GM23338 (cell line): ENCODE results near the gene PHOX2B. TPM values are rescaled to one million over a fixed set of nuclear protein-coding genes. Genes with fewer than 3 reads are reported as not detected.

Experiments
- ATAC-seq: fragments of 200-7000 bp; cut with Tn5 transposase; 3 replicates; pipeline ENCODE4 v1.9.1; 2020
- DNase-seq: peaks from one replicate; pipeline ENCODE4 v3.0.0-alpha.2; 2015; ENCODE audit warnings: low spot score
- H2AFZ ChIP-seq: fragments of 200-600 bp; sonication (generic); 2 replicates; pipeline ENCODE4 v1.8.0; 2016; ENCODE audit warnings: antibody characterized with exemption, mild to moderate bottlenecking, moderate library complexity
- H3F3A ChIP-seq: fragments of 200-600 bp; sonication (generic); replicated peaks from 2 replicates; pipeline ENCODE4 v1.8.0; 2017; ENCODE audit warnings: antibody characterized with exemption, mixed run types, low read depth
- H3K27ac ChIP-seq: fragments of 200-600 bp; sonication (generic); 2 replicates; pipeline ENCODE4 v1.6.1; 2016; ENCODE audit warnings: low read depth
- H3K27me3 ChIP-seq: fragments of 200-600 bp; sonication (generic); 2 replicates; pipeline ENCODE4 v1.8.0; 2016; ENCODE audit warnings: mild to moderate bottlenecking, mixed run types, moderate library complexity; ENCODE audit not compliant: insufficient read depth
- H3K36me3 ChIP-seq: fragments of 200-600 bp; sonication (generic); 2 replicates; pipeline ENCODE4 v1.8.0; 2016; ENCODE audit warnings: mild to moderate bottlenecking; ENCODE audit not compliant: insufficient read depth
- H3K4me1 ChIP-seq: fragments of 200-600 bp; sonication (generic); 2 replicates; pipeline ENCODE4 v1.8.0; 2016; ENCODE audit warnings: mild to moderate bottlenecking, moderate library complexity; ENCODE audit not compliant: insufficient read depth
- H3K4me2 ChIP-seq: fragments of 200-600 bp; sonication (generic); 2 replicates; pipeline ENCODE4 v1.7.1; 2017; ENCODE audit warnings: mixed run types
- H3K4me3 ChIP-seq: fragments of 200-600 bp; sonication (generic); 2 replicates; pipeline ENCODE4 v1.6.1; 2016; ENCODE audit warnings: mixed run types
- H3K79me2 ChIP-seq: fragments of 200-600 bp; sonication (generic); replicated peaks from 2 replicates; pipeline ENCODE4 v1.8.0; 2017; ENCODE audit warnings: mild to moderate bottlenecking; ENCODE audit not compliant: insufficient read depth
- H3K9me2 ChIP-seq: fragments of 200-600 bp; sonication (generic); 2 replicates; pipeline ENCODE4 v1.8.0; 2017; ENCODE audit not compliant: insufficient read depth
- H4K20me1 ChIP-seq: fragments of 200-600 bp; sonication (generic); replicated peaks from 2 replicates; pipeline ENCODE4 v1.8.0; 2017; ENCODE audit warnings: mild to moderate bottlenecking; ENCODE audit not compliant: insufficient read depth
- H3K27ac Mint-ChIP-seq: 2 replicates; pipeline ENCODE4 v1.8.0; 2020; ENCODE audit warnings: inconsistent platforms, mild to moderate bottlenecking, moderate library complexity, mixed read lengths
- H3K27me3 Mint-ChIP-seq: 3 replicates; pipeline ENCODE4 v1.8.0; 2022; ENCODE audit warnings: low read depth, mild to moderate bottlenecking, moderate library complexity, mixed read lengths, inconsistent platforms; ENCODE audit not compliant: insufficient read depth, poor library complexity
- H3K36me3 Mint-ChIP-seq: 3 replicates; pipeline ENCODE4 v1.8.0; 2021; ENCODE audit warnings: low read depth, mild to moderate bottlenecking, inconsistent platforms, moderate library complexity, mixed read lengths
- H3K4me1 Mint-ChIP-seq: 3 replicates; pipeline ENCODE4 v1.8.0; 2020; ENCODE audit warnings: mild to moderate bottlenecking, inconsistent platforms, mixed read lengths
- H3K4me3 Mint-ChIP-seq: 3 replicates; pipeline ENCODE4 v1.8.0; 2021; ENCODE audit warnings: moderate library complexity, mild to moderate bottlenecking, inconsistent platforms, mixed read lengths
- H3K9me3 Mint-ChIP-seq: 3 replicates; pipeline ENCODE4 v1.8.0; 2020; ENCODE audit warnings: moderate library complexity, mild to moderate bottlenecking, inconsistent platforms, mixed read lengths
- CREB1 ChIP-seq: fragments of 250-450 bp; sonication (Bioruptor Pico); IDR thresholded peaks from 2 replicates; pipeline ENCODE4 v1.5.0; 2020; ENCODE audit warnings: low read depth, mild to moderate bottlenecking, moderate library complexity
- EZH2 ChIP-seq: fragments of 200-600 bp; sonication (generic); IDR thresholded peaks from one replicate; pipeline ENCODE4 v1.8.0; 2017; ENCODE audit warnings: antibody characterized with exemption, mild to moderate bottlenecking, low read depth; ENCODE audit not compliant: unreplicated experiment
- EZH2phosphoT487 ChIP-seq: fragments of 200-600 bp; sonication (generic); IDR thresholded peaks from one replicate; pipeline ENCODE4 v1.8.1; 2018; ENCODE audit warnings: antibody characterized with exemption; ENCODE audit not compliant: unreplicated experiment
- JUNB ChIP-seq: IDR thresholded peaks from one replicate; pipeline ENCODE4 v1.6.1; 2016; ENCODE audit warnings: antibody characterized with exemption; ENCODE audit not compliant: unreplicated experiment
- NANOG ChIP-seq: IDR thresholded peaks from 2 replicates; pipeline ENCODE4 v1.6.1; 2016; ENCODE audit warnings: antibody characterized with exemption, borderline replicate concordance
- POLR2AphosphoS5 ChIP-seq: IDR thresholded peaks from 2 replicates; pipeline ENCODE4 v1.6.1; 2016; ENCODE audit warnings: antibody characterized with exemption, low read depth
- STAT1 ChIP-seq: IDR thresholded peaks from one replicate; pipeline ENCODE4 v1.6.1; 2016; ENCODE audit warnings: antibody characterized with exemption; ENCODE audit not compliant: unreplicated experiment
- ZNF331 ChIP-seq: fragments of 250-450 bp; sonication (Bioruptor Pico); IDR thresholded peaks from 2 replicates; pipeline ENCODE4 v1.5.0; 2020; ENCODE audit warnings: low read depth, mild to moderate bottlenecking, moderate library complexity
- polyA plus RNA-seq: library from polyadenylated mRNA; unstranded; fragments of >200 nt; fragmentation: Nextera tagmentation; extraction: Ambion mirVana; gene quantifications from 2 replicates; pipeline ENCODE4 v1.2.1, GENCODE V29; 2016
- total RNA-seq: library from RNA; depleted of rRNA; stranded (reverse); fragments of >200 nt; shearing (Covaris generic); gene quantifications from 2 replicates; pipeline ENCODE4 v1.2.3, GENCODE V29; 2014
- TF ChIP-seq, protein P1 (sequence below): fragments of 250-450 bp; sonication (Bioruptor Pico); IDR thresholded peaks from 2 replicates; pipeline ENCODE4 v1.5.0; 2020; ENCODE audit warnings: mild to moderate bottlenecking, moderate library complexity
- TF ChIP-seq, protein P2 (sequence below), 2 experiments: fragments of 200-600 bp in 1 of 2; sonication (generic) in 1 of 2; conservative IDR thresholded peaks; 2 replicates each; pipeline versions ENCODE4 v1.5.1 to v1.6.1; 2016 to 2017; ENCODE audit warnings: antibody characterized with exemption in 2 of 2, low read depth in 2 of 2, mild to moderate bottlenecking in 2 of 2, moderate library complexity in 1 of 2
- TF ChIP-seq, protein P3 (sequence below): IDR thresholded peaks from 2 replicates; pipeline ENCODE4 v1.6.1; 2016; ENCODE audit warnings: antibody characterized with exemption
- TF ChIP-seq, protein P4 (sequence below): IDR thresholded peaks from one replicate; pipeline ENCODE4 v1.6.1; 2018; ENCODE audit warnings: antibody characterized with exemption; ENCODE audit not compliant: unreplicated experiment

Gene PHOX2B
- total and polyA plus RNA-seq, 2 experiments from 2014 or later = not detected

DNA sequence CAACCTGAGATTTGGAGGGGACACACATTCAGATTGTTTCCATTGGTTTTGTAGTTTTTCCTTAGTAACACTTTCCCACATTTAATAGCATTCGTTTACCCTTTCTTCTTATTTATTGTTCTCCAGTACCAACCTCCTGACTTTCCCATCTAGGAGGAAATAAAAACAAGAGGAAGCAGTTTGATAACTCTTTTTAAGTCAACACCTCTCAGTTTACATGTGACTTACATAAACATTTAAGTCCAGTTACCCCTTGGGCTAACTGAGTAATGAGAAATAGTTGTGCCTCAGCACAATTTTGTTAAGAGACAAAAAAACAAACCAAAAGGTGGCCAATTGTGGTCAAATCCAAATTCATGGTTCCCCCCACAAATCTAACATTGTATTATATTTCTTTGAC lies 34.8 kb downstream of the PHOX2B start:
- no peaks in the 10 kb centered on the region; the same call in 1 of the 2 replicates for H4K20me1 ChIP-seq
- no peaks in the 10 kb centered on the region for H3F3A ChIP-seq
- no peaks in the 10 kb centered on the region for H3K9me2 ChIP-seq
- Mint-ChIP-seq H3K4me1 (no peaks in the 10 kb centered on the region), H3K27ac (no peak overlapping the region), H3K4me3 (no peak overlapping the region), H3K9me3 (no peaks in the 10 kb centered on the region), H3K36me3 (no peaks in the 10 kb centered on the region), H3K27me3 (peaks cover under 1% of the 10 kb centered on the region)
- H3K27ac ChIP-seq = no peak overlapping the region
- no peak overlapping the region for H3K4me3 ChIP-seq
- H2AFZ ChIP-seq = no peak overlapping the region
- no peak overlapping the region for H3K4me2 ChIP-seq
- ATAC-seq = no peak
- H3K27me3 ChIP-seq = no peaks in the 10 kb centered on the region
- H3K79me2 ChIP-seq = no peaks in the 10 kb centered on the region
- no peaks in the 10 kb centered on the region for H3K36me3 ChIP-seq
- DNase-seq = no peak
- TF ChIP-seq, protein P1, sequence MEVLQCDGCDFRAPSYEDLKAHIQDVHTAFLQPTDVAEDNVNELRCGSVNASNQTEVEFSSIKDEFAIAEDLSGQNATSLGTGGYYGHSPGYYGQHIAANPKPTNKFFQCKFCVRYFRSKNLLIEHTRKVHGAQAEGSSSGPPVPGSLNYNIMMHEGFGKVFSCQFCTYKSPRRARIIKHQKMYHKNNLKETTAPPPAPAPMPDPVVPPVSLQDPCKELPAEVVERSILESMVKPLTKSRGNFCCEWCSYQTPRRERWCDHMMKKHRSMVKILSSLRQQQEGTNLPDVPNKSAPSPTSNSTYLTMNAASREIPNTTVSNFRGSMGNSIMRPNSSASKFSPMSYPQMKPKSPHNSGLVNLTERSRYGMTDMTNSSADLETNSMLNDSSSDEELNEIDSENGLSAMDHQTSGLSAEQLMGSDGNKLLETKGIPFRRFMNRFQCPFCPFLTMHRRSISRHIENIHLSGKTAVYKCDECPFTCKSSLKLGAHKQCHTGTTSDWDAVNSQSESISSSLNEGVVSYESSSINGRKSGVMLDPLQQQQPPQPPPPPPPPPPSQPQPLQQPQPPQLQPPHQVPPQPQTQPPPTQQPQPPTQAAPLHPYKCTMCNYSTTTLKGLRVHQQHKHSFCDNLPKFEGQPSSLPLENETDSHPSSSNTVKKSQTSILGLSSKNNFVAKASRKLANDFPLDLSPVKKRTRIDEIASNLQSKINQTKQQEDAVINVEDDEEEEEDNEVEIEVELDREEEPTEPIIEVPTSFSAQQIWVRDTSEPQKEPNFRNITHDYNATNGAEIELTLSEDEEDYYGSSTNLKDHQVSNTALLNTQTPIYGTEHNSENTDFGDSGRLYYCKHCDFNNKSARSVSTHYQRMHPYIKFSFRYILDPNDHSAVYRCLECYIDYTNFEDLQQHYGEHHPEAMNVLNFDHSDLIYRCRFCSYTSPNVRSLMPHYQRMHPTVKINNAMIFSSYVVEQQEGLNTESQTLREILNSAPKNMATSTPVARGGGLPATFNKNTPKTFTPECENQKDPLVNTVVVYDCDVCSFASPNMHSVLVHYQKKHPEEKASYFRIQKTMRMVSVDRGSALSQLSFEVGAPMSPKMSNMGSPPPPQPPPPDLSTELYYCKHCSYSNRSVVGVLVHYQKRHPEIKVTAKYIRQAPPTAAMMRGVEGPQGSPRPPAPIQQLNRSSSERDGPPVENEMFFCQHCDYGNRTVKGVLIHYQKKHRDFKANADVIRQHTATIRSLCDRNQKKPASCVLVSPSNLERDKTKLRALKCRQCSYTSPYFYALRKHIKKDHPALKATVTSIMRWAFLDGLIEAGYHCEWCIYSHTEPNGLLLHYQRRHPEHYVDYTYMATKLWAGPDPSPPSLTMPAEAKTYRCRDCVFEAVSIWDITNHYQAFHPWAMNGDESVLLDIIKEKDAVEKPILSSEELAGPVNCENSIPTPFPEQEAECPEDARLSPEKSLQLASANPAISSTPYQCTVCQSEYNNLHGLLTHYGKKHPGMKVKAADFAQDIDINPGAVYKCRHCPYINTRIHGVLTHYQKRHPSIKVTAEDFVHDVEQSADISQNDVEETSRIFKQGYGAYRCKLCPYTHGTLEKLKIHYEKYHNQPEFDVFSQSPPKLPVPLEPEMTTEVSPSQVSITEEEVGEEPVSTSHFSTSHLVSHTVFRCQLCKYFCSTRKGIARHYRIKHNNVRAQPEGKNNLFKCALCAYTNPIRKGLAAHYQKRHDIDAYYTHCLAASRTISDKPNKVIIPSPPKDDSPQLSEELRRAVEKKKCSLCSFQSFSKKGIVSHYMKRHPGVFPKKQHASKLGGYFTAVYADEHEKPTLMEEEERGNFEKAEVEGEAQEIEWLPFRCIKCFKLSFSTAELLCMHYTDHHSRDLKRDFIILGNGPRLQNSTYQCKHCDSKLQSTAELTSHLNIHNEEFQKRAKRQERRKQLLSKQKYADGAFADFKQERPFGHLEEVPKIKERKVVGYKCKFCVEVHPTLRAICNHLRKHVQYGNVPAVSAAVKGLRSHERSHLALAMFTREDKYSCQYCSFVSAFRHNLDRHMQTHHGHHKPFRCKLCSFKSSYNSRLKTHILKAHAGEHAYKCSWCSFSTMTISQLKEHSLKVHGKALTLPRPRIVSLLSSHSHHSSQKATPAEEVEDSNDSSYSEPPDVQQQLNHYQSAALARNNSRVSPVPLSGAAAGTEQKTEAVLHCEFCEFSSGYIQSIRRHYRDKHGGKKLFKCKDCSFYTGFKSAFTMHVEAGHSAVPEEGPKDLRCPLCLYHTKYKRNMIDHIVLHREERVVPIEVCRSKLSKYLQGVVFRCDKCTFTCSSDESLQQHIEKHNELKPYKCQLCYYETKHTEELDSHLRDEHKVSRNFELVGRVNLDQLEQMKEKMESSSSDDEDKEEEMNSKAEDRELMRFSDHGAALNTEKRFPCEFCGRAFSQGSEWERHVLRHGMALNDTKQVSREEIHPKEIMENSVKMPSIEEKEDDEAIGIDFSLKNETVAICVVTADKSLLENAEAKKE = no peak
- no peak for TF ChIP-seq STAT1
- TF ChIP-seq POLR2AphosphoS5 = no peak
- no peak for TF ChIP-seq EZH2phosphoT487
- no peak for TF ChIP-seq ZNF331 (CRISPR knock-in tag)
- TF ChIP-seq NANOG = no peak
- no peak for TF ChIP-seq JUNB
- TF ChIP-seq, protein P2, sequence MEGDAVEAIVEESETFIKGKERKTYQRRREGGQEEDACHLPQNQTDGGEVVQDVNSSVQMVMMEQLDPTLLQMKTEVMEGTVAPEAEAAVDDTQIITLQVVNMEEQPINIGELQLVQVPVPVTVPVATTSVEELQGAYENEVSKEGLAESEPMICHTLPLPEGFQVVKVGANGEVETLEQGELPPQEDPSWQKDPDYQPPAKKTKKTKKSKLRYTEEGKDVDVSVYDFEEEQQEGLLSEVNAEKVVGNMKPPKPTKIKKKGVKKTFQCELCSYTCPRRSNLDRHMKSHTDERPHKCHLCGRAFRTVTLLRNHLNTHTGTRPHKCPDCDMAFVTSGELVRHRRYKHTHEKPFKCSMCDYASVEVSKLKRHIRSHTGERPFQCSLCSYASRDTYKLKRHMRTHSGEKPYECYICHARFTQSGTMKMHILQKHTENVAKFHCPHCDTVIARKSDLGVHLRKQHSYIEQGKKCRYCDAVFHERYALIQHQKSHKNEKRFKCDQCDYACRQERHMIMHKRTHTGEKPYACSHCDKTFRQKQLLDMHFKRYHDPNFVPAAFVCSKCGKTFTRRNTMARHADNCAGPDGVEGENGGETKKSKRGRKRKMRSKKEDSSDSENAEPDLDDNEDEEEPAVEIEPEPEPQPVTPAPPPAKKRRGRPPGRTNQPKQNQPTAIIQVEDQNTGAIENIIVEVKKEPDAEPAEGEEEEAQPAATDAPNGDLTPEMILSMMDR (conservative IDR thresholded peaks at IDR 0.05; ENCODE audit: low read depth in 2 of 2) = no peak
- no peak for TF ChIP-seq CREB1 (CRISPR knock-in tag)
- TF ChIP-seq, protein P3, sequence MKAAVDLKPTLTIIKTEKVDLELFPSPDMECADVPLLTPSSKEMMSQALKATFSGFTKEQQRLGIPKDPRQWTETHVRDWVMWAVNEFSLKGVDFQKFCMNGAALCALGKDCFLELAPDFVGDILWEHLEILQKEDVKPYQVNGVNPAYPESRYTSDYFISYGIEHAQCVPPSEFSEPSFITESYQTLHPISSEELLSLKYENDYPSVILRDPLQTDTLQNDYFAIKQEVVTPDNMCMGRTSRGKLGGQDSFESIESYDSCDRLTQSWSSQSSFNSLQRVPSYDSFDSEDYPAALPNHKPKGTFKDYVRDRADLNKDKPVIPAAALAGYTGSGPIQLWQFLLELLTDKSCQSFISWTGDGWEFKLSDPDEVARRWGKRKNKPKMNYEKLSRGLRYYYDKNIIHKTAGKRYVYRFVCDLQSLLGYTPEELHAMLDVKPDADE = no peak
- TF ChIP-seq EZH2 = no peak
- TF ChIP-seq, protein P4, sequence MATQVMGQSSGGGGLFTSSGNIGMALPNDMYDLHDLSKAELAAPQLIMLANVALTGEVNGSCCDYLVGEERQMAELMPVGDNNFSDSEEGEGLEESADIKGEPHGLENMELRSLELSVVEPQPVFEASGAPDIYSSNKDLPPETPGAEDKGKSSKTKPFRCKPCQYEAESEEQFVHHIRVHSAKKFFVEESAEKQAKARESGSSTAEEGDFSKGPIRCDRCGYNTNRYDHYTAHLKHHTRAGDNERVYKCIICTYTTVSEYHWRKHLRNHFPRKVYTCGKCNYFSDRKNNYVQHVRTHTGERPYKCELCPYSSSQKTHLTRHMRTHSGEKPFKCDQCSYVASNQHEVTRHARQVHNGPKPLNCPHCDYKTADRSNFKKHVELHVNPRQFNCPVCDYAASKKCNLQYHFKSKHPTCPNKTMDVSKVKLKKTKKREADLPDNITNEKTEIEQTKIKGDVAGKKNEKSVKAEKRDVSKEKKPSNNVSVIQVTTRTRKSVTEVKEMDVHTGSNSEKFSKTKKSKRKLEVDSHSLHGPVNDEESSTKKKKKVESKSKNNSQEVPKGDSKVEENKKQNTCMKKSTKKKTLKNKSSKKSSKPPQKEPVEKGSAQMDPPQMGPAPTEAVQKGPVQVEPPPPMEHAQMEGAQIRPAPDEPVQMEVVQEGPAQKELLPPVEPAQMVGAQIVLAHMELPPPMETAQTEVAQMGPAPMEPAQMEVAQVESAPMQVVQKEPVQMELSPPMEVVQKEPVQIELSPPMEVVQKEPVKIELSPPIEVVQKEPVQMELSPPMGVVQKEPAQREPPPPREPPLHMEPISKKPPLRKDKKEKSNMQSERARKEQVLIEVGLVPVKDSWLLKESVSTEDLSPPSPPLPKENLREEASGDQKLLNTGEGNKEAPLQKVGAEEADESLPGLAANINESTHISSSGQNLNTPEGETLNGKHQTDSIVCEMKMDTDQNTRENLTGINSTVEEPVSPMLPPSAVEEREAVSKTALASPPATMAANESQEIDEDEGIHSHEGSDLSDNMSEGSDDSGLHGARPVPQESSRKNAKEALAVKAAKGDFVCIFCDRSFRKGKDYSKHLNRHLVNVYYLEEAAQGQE = no peak
- no peaks in the 10 kb centered on the region for H3K4me1 ChIP-seq
